Cardiac muscle cell (in vitro differentiated cells and primary cell): ENCODE results near the gene LRRC34. TPM values are rescaled to one million over a fixed set of nuclear protein-coding genes. Genes with fewer than 3 reads are reported as not detected.

ENCODE experiments used
- DNase-seq, 2 donors: peaks; one replicate each; pipeline versions ENCODE4 v3.0.0 to v3.0.0-alpha.2; 2010 to 2017; ENCODE audit warnings: low read depth in 1 of 2, low spot score in 1 of 2
- H3K27ac ChIP-seq: fragments of 200-600 bp; sonication (generic); 2 replicates; pipeline ENCODE4 v1.5.1; 2016
- H3K27me3 ChIP-seq: fragments of 200-600 bp; sonication (generic); 2 replicates; pipeline ENCODE4 v1.6.0; 2016; ENCODE audit warnings: control low read depth
- H3K36me3 ChIP-seq: fragments of 200-600 bp; sonication (generic); 2 replicates; pipeline ENCODE4 v1.5.1; 2016; ENCODE audit warnings: control low read depth
- H3K4me1 ChIP-seq: fragments of 200-600 bp; sonication (generic); 2 replicates; pipeline ENCODE4 v1.8.1; 2017; ENCODE audit warnings: low read depth, mild to moderate bottlenecking, mixed run types
- H3K4me3 ChIP-seq: fragments of 200-600 bp; sonication (generic); 2 replicates; pipeline ENCODE4 v1.5.1; 2016; ENCODE audit warnings: mild to moderate bottlenecking
- H3K9me3 ChIP-seq: fragments of 200-600 bp; sonication (generic); 2 replicates; pipeline ENCODE4 v1.5.1; 2017; ENCODE audit warnings: low read depth, mild to moderate bottlenecking, control low read depth
- polyA plus RNA-seq: library from polyadenylated mRNA; unstranded; fragments of >200 nt; fragmentation: Nextera tagmentation; extraction: Ambion mirVana; gene quantifications from 2 replicates; pipeline ENCODE4 v1.2.1, GENCODE V29; 2016
- total RNA-seq: library from RNA; depleted of rRNA; stranded (reverse); fragments of >200 nt; gene quantifications from 2 replicates; pipeline ENCODE4 v1.2.3, GENCODE V29; 2016
- TF ChIP-seq, protein P1 (sequence below): IDR thresholded peaks from 2 replicates; pipeline ENCODE4 v1.5.1; 2012; ENCODE audit warnings: low read depth, mild to moderate bottlenecking, low read length

LRRC34 gene
- total and polyA plus RNA-seq, 2 experiments from 2014 or later: 5.2 to 6.8 TPM

DNA sequence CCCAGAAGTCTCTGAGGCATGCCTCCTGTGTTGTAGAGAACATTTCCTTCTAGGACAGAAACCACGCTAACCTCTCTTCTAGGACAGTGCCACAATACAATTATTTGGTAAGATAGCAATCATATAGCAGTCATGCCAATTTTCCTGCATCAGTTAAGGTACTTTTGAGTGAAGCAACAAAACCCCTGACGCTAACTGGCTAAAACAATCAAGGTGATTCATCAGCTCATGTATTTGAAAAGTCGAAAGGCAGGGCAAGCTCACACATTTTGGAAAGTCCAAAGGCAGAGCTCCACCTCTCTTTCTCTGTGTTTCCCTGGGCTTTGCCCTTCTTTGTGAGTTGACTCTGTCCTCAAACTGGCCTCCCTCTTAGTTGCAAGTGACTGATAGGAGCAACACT lies 58.0 kb downstream of the LRRC34 start:
- no peaks in the 10 kb centered on the region for H3K36me3 ChIP-seq
- H3K27me3 ChIP-seq: no peaks in the 10 kb centered on the region
- H3K4me1 ChIP-seq: peaks cover 4% of the 10 kb centered on the region
- no peak for DNase-seq
- H3K9me3 ChIP-seq: no peaks in the 10 kb centered on the region
- no peak overlapping the region for H3K27ac ChIP-seq
- H3K4me3 ChIP-seq: no peak overlapping the region
- TF ChIP-seq, protein P1, sequence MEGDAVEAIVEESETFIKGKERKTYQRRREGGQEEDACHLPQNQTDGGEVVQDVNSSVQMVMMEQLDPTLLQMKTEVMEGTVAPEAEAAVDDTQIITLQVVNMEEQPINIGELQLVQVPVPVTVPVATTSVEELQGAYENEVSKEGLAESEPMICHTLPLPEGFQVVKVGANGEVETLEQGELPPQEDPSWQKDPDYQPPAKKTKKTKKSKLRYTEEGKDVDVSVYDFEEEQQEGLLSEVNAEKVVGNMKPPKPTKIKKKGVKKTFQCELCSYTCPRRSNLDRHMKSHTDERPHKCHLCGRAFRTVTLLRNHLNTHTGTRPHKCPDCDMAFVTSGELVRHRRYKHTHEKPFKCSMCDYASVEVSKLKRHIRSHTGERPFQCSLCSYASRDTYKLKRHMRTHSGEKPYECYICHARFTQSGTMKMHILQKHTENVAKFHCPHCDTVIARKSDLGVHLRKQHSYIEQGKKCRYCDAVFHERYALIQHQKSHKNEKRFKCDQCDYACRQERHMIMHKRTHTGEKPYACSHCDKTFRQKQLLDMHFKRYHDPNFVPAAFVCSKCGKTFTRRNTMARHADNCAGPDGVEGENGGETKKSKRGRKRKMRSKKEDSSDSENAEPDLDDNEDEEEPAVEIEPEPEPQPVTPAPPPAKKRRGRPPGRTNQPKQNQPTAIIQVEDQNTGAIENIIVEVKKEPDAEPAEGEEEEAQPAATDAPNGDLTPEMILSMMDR: no peak

- H3K27me3 ChIP-seq: peaks cover 6% of the 10 kb centered on the region
- H3K4me3 ChIP-seq: no peak overlapping the region
- TF ChIP-seq, protein P1: no peak
- H3K4me1 ChIP-seq: no peaks in the 10 kb centered on the region
- DNase-seq: no peak
- no peak overlapping the region for H3K27ac ChIP-seq
- H3K36me3 ChIP-seq: no peaks in the 10 kb centered on the region
- no peaks in the 10 kb centered on the region for H3K9me3 ChIP-seq
These were observed 60.8 kb downstream of the LRRC34 start for GRCh38 chr3:169751875-169752274.

DNA sequence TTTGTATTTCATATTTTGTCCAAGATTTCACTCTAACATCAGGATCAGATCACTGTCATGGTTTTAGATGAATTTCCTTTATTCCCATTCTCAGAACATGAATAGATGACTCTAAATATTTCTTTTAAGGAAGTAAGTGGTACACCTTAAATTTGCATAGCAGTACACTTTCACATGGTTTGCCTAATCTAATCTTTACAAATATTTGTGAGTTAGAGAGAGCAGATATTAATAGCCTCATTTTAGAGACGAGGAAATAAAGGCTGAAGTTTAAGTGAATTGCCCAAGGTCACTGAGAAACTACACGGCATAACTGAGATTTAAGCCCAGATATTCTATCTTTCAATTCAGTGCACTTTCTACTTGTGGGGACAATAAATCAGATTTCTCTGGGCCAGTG lies 62.0 kb downstream of the LRRC34 start:
- H3K4me1 ChIP-seq: no peaks in the 10 kb centered on the region
- H3K36me3 ChIP-seq: no peaks in the 10 kb centered on the region
- peaks cover 9% of the 10 kb centered on the region for H3K27me3 ChIP-seq
- TF ChIP-seq, protein P1: no peak
- DNase-seq: no peak
- no peak overlapping the region for H3K27ac ChIP-seq
- no peaks in the 10 kb centered on the region for H3K9me3 ChIP-seq
- no peak overlapping the region for H3K4me3 ChIP-seq

- no peaks in the 10 kb centered on the region for H3K36me3 ChIP-seq
These were observed 64.0 kb downstream of the LRRC34 start for GRCh38 chr3:169748670-169749069.

DNA sequence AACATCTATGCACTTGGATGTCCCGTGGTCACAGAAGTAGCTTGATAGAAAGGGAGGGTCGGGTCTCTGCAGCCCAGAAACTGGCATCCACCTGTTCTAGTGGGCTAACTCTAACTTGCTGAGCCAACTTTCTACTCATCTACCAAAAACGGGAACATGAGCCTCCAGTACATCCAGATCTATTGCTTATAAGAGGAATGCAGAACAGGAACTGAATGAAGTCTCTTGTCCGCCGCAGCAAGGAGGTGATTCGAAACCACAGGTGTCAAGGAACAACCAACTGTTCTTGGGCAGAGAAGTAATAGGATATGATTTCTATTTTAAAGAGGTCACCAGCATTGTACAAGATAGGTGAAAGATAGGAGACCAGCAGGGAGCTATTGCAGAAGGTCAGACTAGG lies 65.8 kb downstream of the LRRC34 start:
- Histone ChIP-seq H3K9me3 (no peaks in the 10 kb centered on the region), H3K4me3 (no peak overlapping the region), H3K27me3 (peaks cover 9% of the 10 kb centered on the region), H3K27ac (no peak overlapping the region), H3K36me3 (no peaks in the 10 kb centered on the region), H3K4me1 (no peaks in the 10 kb centered on the region)
- DNase-seq: no peak
- TF ChIP-seq, protein P1: no peak

More at GRCh38 chr3:169748670-169749069, 64.0 kb downstream of the LRRC34 start:
- H3K27me3 ChIP-seq: peaks cover 9% of the 10 kb centered on the region
- no peaks in the 10 kb centered on the region for H3K9me3 ChIP-seq
- no peak overlapping the region for H3K4me3 ChIP-seq
- no peak overlapping the region for H3K27ac ChIP-seq
- no peaks in the 10 kb centered on the region for H3K4me1 ChIP-seq
- no peak for DNase-seq
- TF ChIP-seq, protein P1: no peak
